ENCODE results near the gene HRH1.

- TF ChIP-seq CTCF (IDR thresholded peaks at IDR 0.05) (no peak), POLR2A (IDR thresholded peaks at IDR 0.05) (no peak)
These were observed 17.3 kb upstream of the HRH1 start for GRCh38 chr3:11136830-11137626.

Measured in heart left ventricle (tissue), 13 donors.